ENCODE results near the gene ATP5ME. TPM values are rescaled to one million over a fixed set of nuclear protein-coding genes. Genes with fewer than 3 reads are reported as not detected.
"Not testable (repeated sequence)": the region's sequence is repeated elsewhere in the genome, so short reads cannot be mapped to it uniquely, and the experiment has no call there.

Gene ATP5ME
- total RNA-seq, 2 donors from 2014 or later: 187 to 224 TPM

GRCh38 chr4:709348-709747 is 35.3 kb upstream of the ATP5ME start:
- no peak overlapping the region for H3K4me3 Mint-ChIP-seq
- no peaks in the 10 kb centered on the region for H3K36me3 Mint-ChIP-seq
- H3K9me3 Mint-ChIP-seq: no peaks in the 10 kb centered on the region
- no peaks in the 10 kb centered on the region for H3K27me3 Mint-ChIP-seq
- H3K27ac Mint-ChIP-seq: peak overlapping the region; percentile 45 to 65
- no peak for ATAC-seq
- DNase-seq (ENCODE audit: low spot score): no peak
- H3K4me1 Mint-ChIP-seq (ENCODE audit: low read depth in 2 of 2): peaks cover 20 to 24% of the 10 kb centered on the region in 2 donors

GRCh38 chr4:708631-708933 is 34.5 kb upstream of the ATP5ME start:
- ATAC-seq (no peak), DNase-seq (ENCODE audit: low spot score) (no peak)
- peak overlapping the region; percentile 34 for H3K4me3 Mint-ChIP-seq
- no peaks in the 10 kb centered on the region for H3K36me3 Mint-ChIP-seq
- H3K27me3 Mint-ChIP-seq: no peaks in the 10 kb centered on the region
- no peak overlapping the region for H3K27ac Mint-ChIP-seq
- H3K4me1 Mint-ChIP-seq (ENCODE audit: low read depth in 2 of 2): peaks cover 19 to 23% of the 10 kb centered on the region in 2 donors
- H3K9me3 Mint-ChIP-seq: no peaks in the 10 kb centered on the region

GRCh38 chr4:707929-708630 is 34.0 kb upstream of the ATP5ME start:
- no peak for ATAC-seq
- no peak for DNase-seq (ENCODE audit: low spot score)
- Mint-ChIP-seq H3K27ac (no peak overlapping the region), H3K4me3 (peak overlapping the region; percentile 34), H3K27me3 (no peaks in the 10 kb centered on the region), H3K36me3 (no peaks in the 10 kb centered on the region), H3K9me3 (no peaks in the 10 kb centered on the region), H3K4me1 (ENCODE audit: low read depth in 2 of 2) (peaks cover 19 to 23% of the 10 kb centered on the region in 2 donors)

- Mint-ChIP-seq H3K4me3 (no peak overlapping the region), H3K27ac (no peak overlapping the region), H3K4me1 (ENCODE audit: low read depth in 2 of 2) (peaks cover 19 to 23% of the 10 kb centered on the region in 2 donors), H3K9me3 (no peaks in the 10 kb centered on the region), H3K36me3 (no peaks in the 10 kb centered on the region), H3K27me3 (no peaks in the 10 kb centered on the region)
- DNase-seq (ENCODE audit: low spot score): no peak
- no peak for ATAC-seq
These were observed 32.9 kb upstream of the ATP5ME start for GRCh38 chr4:706834-707598.

GRCh38 chr4:706083-706633 is 32.1 kb upstream of the ATP5ME start:
- not testable (repeated sequence) for DNase-seq (ENCODE audit: low spot score); H3K27ac Mint-ChIP-seq; H3K36me3 Mint-ChIP-seq; ATAC-seq; H3K4me3 Mint-ChIP-seq; H3K9me3 Mint-ChIP-seq; H3K27me3 Mint-ChIP-seq
- peaks cover 19 to 23% of the 10 kb centered on the region in 2 donors for H3K4me1 Mint-ChIP-seq (ENCODE audit: low read depth in 2 of 2)

- Mint-ChIP-seq H3K27ac (peak within 1 kb of the TSS; percentile 68 to 77), H3K9me3 (no peaks in the 10 kb centered on the region), H3K4me3 (peak within 1 kb of the TSS; percentile 81), H3K27me3 (no peaks in the 10 kb centered on the region), H3K4me1 (ENCODE audit: low read depth in 2 of 2) (peaks cover 23 to 24% of the 10 kb centered on the region in 2 donors), H3K36me3 (no peaks in the 10 kb centered on the region)
- DNase-seq (ENCODE audit: low spot score) (peak; percentile 97), ATAC-seq (peak; percentile 98 to 99)
These were observed 31.4 kb upstream of the ATP5ME start, which contains the start of gene PCGF3 for GRCh38 chr4:705278-706082. TSS of gene PCGF3 (plus strand) at chr4:705832. CDS start at chr4:733681, 27,849 bp downstream.

GRCh38 chr4:704971-705277 is 30.8 kb upstream of the ATP5ME start:
- Mint-ChIP-seq H3K36me3 (no peaks in the 10 kb centered on the region), H3K27ac (peak overlapping the region; percentile 68 to 77), H3K4me1 (ENCODE audit: low read depth in 2 of 2) (peaks cover 23% of the 10 kb centered on the region in 2 donors), H3K4me3 (peak overlapping the region; percentile 81), H3K9me3 (no peaks in the 10 kb centered on the region), H3K27me3 (no peaks in the 10 kb centered on the region)
- ATAC-seq (no peak), DNase-seq (ENCODE audit: low spot score) (no peak)

GRCh38 chr4:704198-704891 is 30.3 kb upstream of the ATP5ME start:
- Mint-ChIP-seq H3K27ac (no peak overlapping the region), H3K36me3 (no peaks in the 10 kb centered on the region), H3K9me3 (no peaks in the 10 kb centered on the region), H3K4me1 (ENCODE audit: low read depth in 2 of 2) (peaks cover 21 to 25% of the 10 kb centered on the region in 2 donors), H3K27me3 (no peaks in the 10 kb centered on the region), H3K4me3 (peak overlapping the region; percentile 81)
- no peak for DNase-seq (ENCODE audit: low spot score)
- ATAC-seq: no peak

GRCh38 chr4:703336-704197 is 29.5 kb upstream of the ATP5ME start:
- no peak overlapping the region for H3K4me3 Mint-ChIP-seq
- no peak for DNase-seq (ENCODE audit: low spot score)
- no peaks in the 10 kb centered on the region for H3K36me3 Mint-ChIP-seq
- H3K27ac Mint-ChIP-seq: no peak overlapping the region
- ATAC-seq: no peak
- no peaks in the 10 kb centered on the region for H3K9me3 Mint-ChIP-seq
- no peaks in the 10 kb centered on the region for H3K27me3 Mint-ChIP-seq
- peaks cover 21 to 23% of the 10 kb centered on the region in 2 donors for H3K4me1 Mint-ChIP-seq (ENCODE audit: low read depth in 2 of 2)

GRCh38 chr4:702618-703048 is 28.6 kb upstream of the ATP5ME start:
- peaks cover 19 to 24% of the 10 kb centered on the region in 2 donors for H3K4me1 Mint-ChIP-seq (ENCODE audit: low read depth in 2 of 2)
- no peak for ATAC-seq
- H3K9me3 Mint-ChIP-seq: no peaks in the 10 kb centered on the region
- no peak overlapping the region for H3K4me3 Mint-ChIP-seq
- no peaks in the 10 kb centered on the region for H3K27me3 Mint-ChIP-seq
- no peaks in the 10 kb centered on the region for H3K36me3 Mint-ChIP-seq
- no peak overlapping the region for H3K27ac Mint-ChIP-seq
- no peak for DNase-seq (ENCODE audit: low spot score)

- no peak for DNase-seq (ENCODE audit: low spot score)
- no peak for ATAC-seq
- Mint-ChIP-seq H3K4me3 (peak overlapping the region; percentile 46), H3K27me3 (peaks cover 0 to 2% of the 10 kb centered on the region in 2 donors), H3K9me3 (no peaks in the 10 kb centered on the region), H3K36me3 (no peaks in the 10 kb centered on the region), H3K4me1 (ENCODE audit: low read depth in 2 of 2) (peaks cover 19 to 24% of the 10 kb centered on the region in 2 donors), H3K27ac (peak overlapping the region; percentile 61 to 90)
These were observed 26.6 kb upstream of the ATP5ME start for GRCh38 chr4:700587-701264.

All from natural killer cell treated with Interleukin-12 subunit alpha and Interleukin-12 subunit beta and Interleukin-15 and Interleukin-18, amount 100 ng/mL, for 72 hours (primary cell).